HG03045 (cell line): ENCODE measurements around the gene DCDC2.
A peak's percentile ranks its signal among the peaks of the same experiment; 100 is the strongest.
"Not testable (repeated sequence)": the region's sequence is repeated elsewhere in the genome, so short reads cannot be mapped to it uniquely, and the experiment has no call there.

Experiments
- ATAC-seq: cut with Tn5 transposase; IDR thresholded peaks from one replicate; pipeline ENCODE4 v1.9.1; 2021; ENCODE audit warnings: mild to moderate bottlenecking, moderate library complexity; ENCODE audit not compliant: unreplicated experiment

The DCDC2 gene

GRCh38 chr6:24381476-24382219, 23.8 kb upstream of the DCDC2 start:
- ATAC-seq = no peak

DNA sequence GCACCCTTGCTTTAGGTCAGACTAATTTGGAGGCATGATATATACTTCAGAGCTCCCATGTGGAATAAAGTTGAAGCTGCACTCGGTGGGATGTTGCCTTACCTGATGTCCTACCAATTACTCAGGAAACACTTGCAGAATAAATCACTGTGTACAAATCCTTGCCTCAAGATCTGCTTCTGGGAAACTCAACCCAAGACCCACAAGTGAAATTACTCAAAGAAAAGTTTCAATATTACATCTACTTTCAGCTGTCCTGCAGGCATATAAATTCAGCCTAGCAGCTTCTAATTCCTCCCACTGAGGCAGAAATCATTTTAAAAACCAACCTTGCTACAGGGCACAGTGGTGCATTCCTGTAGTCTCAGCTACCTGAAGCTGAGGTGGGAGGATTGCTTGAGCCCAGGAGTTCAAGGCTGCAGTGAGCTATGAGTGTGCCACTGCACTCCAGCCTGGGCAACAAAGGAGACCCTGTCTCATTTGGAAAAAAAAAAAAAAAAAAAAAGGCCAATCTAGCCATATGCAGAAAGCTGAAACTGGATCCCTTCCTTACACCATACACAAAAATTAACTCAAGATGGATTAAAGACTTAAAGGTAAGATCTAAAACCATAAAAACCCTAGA, 20.7 kb upstream of the DCDC2 start:
- ATAC-seq = no peak

DNA sequence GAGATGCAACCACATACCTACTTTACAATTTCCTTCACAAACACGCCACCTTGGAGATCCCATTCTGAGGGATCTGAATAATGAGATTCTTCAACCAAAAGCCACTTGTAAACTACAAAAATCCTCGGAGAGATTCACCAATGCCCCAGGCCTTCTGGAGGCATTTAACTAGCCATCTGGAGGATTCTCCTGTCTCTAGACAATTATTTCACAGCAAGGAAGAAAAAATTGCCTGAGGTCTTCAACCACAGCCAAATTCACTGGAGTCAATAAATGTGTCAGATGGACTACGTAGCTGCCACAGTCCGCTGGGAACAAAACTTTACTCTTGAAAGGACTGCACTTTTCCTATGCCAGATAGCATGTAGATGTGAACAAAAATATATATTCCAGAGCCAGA, 19.0 kb upstream of the DCDC2 start:
- ATAC-seq = no peak

DNA sequence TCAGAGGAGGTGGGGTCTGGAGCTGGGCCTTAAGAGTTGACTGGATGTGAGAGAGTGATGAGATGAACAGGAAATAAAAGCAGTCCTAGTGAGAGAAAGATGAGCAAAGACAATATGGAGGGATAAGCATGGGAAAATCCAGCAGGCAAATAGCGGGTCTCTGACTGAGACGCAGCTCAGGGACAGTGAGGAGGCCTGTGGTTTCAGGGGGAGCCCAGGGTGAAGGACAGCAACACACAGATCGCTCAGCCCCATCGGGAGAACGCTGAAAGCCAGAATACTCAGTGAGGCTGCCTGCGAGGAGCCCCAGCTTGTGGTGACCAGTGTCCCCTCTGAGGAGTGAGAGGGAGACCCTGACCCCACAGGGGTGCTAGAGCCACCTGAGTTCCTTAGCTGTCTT, 16.8 kb upstream of the DCDC2 start:
- ATAC-seq = no peak

GRCh38 chr6:24365103-24365633, 7.3 kb upstream of the DCDC2 start:
- not testable (repeated sequence) for ATAC-seq

- not testable (repeated sequence) for ATAC-seq
These were observed 4.5 kb upstream of the DCDC2 start for GRCh38 chr6:24362363-24362762.

GRCh38 chr6:24359640-24360454, 2.0 kb upstream of the DCDC2 start:
- peak; percentile 75 for ATAC-seq

- no peak for ATAC-seq
These were observed 461 bp upstream of the DCDC2 start for GRCh38 chr6:24358219-24358821.

GRCh38 chr6:24356310-24356973, 1.4 kb downstream of the DCDC2 start:
- ATAC-seq = no peak

GRCh38 chr6:24355393-24355792, 2.5 kb downstream of the DCDC2 start:
- ATAC-seq = no peak

- ATAC-seq = no peak
These were observed 4.0 kb downstream of the DCDC2 start for GRCh38 chr6:24353861-24354260.

GRCh38 chr6:24352434-24352833, 5.4 kb downstream of the DCDC2 start:
- ATAC-seq = no peak

GRCh38 chr6:24344976-24345375, 12.9 kb downstream of the DCDC2 start:
- no peak for ATAC-seq

- no peak for ATAC-seq
These were observed 16.6 kb downstream of the DCDC2 start for GRCh38 chr6:24340998-24341938.

DNA sequence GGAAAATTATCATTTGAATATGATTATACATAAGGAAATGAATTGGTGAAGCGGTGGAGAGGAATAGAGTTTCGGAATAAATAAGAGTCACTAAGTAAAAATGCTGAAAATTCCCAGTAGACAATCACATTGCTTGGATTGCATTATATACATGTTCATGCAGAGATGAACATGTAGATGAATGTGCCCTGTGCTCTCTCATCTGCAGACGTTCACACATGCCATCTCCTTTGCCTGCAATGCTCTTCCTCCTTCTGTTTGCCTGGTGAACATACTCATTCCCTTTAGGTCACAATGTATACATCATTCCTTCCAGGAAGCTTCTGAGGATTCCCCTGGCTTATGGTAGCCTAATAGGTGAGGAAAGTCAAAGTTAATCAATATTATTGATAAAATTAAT, 17.9 kb downstream of the DCDC2 start:
- ATAC-seq = no peak

- ATAC-seq = no peak
These were observed 23.6 kb downstream of the DCDC2 start for GRCh38 chr6:24334285-24334684.

GRCh38 chr6:24332317-24332716, 25.5 kb downstream of the DCDC2 start:
- no peak for ATAC-seq

DNA sequence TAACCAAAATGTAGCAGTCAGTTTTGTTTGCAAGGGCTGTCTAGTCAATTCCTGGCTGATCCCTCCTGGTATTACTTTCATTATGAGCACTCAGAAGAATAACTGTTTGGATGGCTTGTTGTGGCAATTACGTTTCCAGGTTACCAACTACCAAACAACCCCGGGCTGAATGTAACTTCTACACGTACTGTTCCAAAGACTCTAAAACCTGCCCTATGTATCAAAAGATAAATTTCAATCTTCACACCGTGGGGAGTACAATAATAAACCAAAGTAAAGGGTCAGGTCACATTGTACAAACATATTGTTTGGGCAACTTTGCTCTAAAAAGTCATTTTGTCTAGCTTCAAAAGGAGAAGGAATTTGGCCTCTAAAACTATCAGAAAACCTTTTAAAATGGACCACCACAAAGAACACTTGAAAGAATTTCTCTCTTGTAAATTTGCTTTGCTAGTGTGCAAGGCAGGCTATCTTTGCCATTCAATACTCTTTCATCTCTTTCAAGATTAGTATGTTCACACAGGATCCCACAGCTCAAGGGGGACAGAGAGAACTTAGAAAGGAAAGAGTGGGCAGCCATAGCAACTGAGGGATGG, 27.6 kb downstream of the DCDC2 start:
- no peak for ATAC-seq

GRCh38 chr6:24329451-24329850, 28.4 kb downstream of the DCDC2 start:
- no peak for ATAC-seq
